ENCODE data around the gene GNA12.

- TF ChIP-seq CTCF (conservative IDR thresholded peaks at IDR 0.05) (no peak), ZFX (IDR thresholded peaks at IDR 0.05) (no peak)
Observed at GRCh38 chr7:2838873-2839578, 5.1 kb downstream of the GNA12 start.
